Activated CD4-positive, alpha-beta T cell treated with anti-CD3 and anti-CD28 coated beads, Interleukin-10, Interleukin-2, amounts not matched to agents 100 ng/mL and 50 ng/mL, durations not matched to agents 16 hours and 8 hours (primary cell): ENCODE measurements around the gene ZNF800.

ENCODE experiments used
- DNase-seq: peaks from one replicate; pipeline ENCODE4 v3.0.0-alpha.2; 2020

The ZNF800 gene

GRCh38 chr7:127390817-127391590, 1.5 kb downstream of the ZNF800 start:
- no peak for DNase-seq

DNA sequence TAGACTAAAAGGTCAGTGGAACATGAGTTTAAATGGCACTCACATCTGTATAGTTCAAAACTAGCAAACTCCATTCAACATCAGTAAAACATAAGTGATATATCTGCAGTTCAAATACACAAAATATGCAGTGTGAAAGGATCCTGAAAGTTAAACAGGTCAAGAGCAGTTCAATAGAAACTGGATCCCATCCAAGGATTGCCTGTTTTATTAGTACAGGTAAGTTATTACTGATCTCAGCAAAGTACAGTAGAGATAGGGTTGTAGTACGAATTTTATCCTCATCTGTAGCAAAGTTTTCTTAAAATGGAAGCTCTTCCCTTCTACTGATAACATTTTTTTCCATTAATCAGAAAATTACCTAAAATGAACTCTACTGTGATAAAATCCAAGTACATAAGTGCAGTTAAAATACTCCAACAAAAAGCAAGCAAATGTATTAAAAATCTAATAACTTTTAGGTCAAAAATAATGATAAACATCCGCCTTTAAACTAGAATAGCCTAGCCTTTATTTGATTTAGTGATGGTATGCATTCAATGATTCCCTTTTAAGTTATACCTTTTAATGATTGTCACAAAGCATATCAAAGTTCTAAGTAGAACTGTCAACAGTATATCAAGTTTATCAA, 2.2 kb downstream of the ZNF800 start:
- DNase-seq = no peak

DNA sequence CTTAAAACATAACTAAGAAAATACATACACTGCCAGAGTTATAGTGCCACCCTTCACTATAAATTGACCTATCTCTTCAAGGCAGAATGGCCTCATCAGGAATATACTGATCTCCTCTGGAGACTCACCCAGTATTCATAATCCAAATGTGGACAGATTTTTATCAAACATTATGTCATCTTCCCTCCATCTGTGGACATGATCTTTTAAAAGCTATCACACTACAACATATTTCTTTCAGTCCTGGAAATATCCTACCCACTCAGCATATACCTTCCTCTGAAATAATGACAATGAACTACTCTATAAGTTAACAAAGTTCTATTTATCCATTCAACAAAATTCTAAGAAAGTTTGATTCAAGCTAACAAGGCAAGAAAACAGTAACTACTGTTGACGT, 3.2 kb downstream of the ZNF800 start:
- no peak for DNase-seq

DNA sequence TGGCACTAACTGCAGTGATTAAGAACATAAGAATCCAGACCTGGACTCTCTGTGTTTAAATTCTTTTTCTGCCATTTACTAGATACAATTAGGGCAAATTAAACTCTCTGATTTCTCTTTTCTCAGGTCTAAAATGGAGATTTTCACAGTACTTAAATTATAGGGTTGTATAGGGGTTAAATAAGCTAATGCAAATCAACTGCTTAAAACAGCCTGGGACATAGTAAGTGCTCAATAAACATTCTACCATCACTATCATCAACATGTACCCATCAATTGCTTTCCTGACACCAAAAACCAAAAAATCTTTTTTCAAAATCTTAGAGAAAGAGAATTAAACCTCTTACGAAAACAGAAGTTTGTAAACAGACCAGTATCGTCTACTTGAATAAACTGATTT, 4.5 kb downstream of the ZNF800 start:
- DNase-seq = no peak

- no peak for DNase-seq
These were observed 9.2 kb downstream of the ZNF800 start for GRCh38 chr7:127383123-127383835.

GRCh38 chr7:127382301-127383085, 10.0 kb downstream of the ZNF800 start:
- DNase-seq = no peak

DNA sequence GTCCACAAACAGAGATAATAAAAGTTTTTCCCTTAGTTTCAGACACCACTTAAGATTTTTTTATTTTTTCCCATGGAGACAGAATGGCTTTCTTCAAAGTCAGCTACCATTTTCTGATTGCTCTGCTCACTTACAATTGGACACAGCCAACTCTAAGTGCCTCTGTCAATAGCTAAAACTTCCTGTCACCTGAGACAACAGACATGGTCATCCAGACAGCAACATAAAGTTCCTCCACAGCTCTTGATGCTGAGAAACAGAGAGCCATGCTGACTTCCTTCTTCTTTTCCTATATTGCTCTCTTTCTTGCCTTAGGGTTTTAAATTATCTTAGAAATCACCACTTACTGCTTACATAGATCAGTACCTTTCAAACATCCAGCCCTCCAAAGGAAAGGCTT, 12.0 kb downstream of the ZNF800 start:
- DNase-seq = no peak

DNA sequence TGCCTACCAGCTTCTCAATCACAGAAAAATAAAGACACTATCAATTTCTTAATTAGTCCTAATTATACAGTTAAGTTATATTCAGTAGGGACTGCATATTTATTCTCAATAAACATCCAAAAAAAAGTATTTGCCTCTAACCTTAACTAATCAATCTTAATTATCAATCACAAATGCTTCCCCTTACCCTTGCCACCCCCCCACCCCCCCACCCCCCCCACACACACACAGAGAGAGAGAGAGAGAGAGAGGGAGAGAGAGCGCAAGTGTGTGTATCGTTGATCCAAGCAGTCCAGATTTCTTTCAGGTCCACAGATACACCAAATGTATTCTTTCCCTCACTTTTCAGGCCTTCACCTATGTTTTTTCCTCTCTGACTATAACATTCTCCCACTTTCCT, 12.9 kb downstream of the ZNF800 start:
- DNase-seq = no peak

DNA sequence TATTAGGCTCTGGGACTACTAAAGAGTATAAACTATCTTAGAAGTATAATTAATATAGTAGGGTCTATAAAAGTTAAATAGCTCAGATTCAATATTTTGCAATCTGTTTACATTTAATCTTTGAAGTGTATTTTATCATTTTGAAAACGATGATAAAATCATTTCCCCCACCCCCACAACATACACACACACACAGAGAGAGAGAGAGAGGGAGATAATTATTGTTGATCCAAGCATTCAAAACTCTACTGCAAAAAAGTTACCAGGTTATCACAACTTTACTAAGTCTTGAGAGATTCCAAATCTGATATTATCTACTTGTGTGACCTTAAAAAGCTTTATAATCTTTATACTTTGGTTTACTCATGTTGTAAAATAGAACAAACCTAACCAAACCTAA, 14.0 kb downstream of the ZNF800 start:
- no peak for DNase-seq

- DNase-seq = no peak
These were observed 15.1 kb downstream of the ZNF800 start for GRCh38 chr7:127377425-127377824.

- peak; percentile 55 for DNase-seq
These were observed 16.9 kb downstream of the ZNF800 start for GRCh38 chr7:127375631-127376030.

DNA sequence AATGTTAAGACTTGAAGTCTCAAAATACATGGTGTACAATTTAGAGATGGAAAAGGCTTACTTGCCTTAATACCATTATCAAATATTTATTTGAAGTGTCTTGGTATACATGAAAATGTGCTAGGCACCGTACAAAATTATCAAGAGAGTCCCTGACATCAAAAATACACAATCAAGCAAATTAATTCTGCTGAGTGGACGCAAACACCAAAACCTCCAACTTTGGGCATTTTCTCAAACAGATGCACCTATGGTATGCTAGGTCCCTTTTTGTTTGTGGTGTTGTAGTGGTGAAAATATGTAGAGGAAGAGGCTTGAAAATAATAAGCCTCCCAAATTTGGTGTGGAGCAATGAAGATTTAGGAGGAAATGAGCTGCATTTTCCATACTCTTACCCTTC, 24.8 kb downstream of the ZNF800 start:
- no peak for DNase-seq

DNA sequence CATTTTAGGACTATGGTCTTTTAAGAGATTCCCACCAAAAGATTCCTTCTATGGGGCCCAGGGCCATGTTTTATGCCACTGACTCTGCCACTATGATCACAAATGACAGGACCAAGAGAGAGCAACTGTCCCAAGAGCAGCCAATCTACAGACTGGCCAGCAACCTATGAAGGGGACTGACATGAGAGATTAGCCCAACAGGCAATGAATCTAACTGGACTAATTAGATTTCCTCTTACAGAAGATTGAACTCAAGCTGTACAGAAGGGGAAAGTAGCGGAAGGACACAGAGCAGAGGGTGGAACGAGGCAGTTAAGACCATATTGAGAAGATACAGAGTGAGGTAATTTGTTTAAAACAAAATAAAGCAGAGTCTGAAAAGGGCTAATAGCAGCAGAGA, 25.8 kb downstream of the ZNF800 start:
- no peak for DNase-seq

GRCh38 chr7:127365957-127366315, 26.6 kb downstream of the ZNF800 start:
- no peak for DNase-seq

DNA sequence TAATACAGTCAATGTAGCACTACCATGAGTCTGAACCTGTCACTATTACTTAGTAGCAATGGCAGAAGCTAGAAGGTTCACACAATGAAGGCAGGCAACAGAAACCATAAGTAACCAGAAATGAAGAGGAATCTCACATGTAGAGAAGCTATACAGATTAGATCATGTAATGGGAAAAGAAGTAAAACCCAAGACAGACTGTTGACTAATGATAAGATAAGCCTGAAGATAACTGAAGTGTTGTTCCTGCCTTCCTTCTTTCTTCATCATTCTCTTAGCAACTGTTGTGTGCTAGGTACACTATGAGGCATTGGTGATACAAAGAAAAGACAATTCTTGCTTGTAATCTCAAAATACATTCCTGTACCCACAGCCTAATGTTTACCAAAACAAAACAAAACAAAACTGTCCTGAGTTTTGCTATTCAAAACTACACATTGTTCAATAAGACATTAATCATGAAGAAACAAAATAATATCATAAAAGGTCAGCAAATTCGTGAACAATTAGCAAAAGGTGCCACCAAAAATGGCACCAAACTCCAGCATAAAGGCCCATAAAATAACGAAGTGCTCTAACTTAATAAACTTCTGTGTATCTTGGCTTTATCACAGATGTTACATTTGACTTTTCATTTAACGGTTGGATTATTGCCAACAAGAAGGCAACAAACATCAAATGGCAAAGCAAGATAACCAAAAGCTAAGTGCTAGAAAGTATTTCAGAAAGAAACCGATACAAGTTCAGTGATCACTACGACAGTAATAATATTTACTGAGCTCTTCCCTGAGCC, 27.1 kb downstream of the ZNF800 start:
- no peak for DNase-seq

DNA sequence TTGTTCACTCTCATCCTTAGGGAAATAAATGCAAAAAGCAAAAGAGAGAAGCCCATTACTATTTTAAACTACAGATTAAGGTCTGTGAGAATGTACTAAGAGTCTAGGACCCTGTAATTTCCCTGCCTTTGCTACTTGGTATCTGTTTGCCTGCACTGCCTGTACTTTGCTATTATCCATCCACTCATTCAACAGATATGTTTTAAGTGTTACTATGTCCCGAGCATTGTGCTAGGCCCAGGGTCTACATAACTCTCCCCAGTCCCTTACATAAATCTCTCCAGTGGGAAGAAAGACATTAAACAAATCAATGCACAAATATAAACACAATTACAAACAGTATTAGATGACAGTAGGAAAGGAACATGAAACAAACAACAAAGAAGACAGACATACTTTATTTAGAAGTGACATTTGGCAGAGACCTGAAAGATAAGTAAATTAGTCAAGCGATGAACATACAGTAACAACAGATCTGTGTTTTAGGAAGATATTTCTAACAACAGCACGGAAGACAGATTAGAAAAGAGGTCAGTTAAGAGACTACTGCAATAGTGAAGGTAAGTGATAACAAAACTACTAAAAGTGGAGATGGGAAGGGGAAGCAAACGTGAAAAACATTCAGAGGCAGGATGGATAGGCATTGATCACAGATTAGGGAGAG, 30.0 kb downstream of the ZNF800 start:
- no peak for DNase-seq

DNA sequence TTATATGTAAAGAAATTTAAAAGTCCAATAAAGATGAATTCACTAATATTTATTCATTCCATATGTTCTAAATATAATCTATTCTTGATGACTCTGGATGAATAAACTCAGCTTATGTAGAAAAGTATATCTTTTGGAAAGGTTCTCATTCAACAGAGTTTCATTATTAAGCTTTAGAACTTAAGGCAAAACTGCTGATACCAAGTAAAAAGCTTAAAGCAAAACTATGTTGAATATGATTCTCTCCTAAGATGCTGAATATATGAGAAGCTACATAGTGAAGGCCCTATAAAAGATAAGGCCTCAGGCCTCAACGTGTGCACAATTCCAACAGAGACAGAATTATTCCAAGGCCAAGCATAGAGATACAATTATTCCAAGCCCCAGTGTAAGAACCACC, 30.8 kb downstream of the ZNF800 start:
- DNase-seq = no peak

DNA sequence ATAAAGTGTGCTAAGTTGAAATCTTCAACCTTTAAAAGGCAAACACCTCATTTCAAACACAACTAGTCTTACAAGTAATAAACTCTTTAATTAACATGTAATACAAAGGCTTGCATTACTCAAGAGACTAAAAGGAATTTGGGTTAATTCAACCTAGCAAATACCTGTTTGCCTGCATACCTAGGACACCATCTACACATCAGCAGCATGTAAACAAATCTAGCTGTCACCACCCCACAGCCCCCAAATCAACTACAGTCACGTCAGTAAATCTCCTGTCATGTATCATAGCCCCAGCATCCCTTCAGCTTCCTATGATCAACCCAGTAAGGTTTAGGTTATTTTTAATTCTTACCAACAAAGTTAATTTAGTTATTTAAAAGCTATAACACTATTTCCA, 33.5 kb downstream of the ZNF800 start:
- no peak for DNase-seq

- no peak for DNase-seq
These were observed 38.6 kb downstream of the ZNF800 start for GRCh38 chr7:127353897-127354296.

- DNase-seq = no peak
These were observed 41.9 kb downstream of the ZNF800 start for GRCh38 chr7:127350586-127350985.

- no peak for DNase-seq
These were observed 42.6 kb downstream of the ZNF800 start for GRCh38 chr7:127349881-127350280.

- DNase-seq = no peak
These were observed 44.3 kb downstream of the ZNF800 start for GRCh38 chr7:127348247-127348631.
